GM18907 (cell line): Measurements from ENCODE around the gene TMEM121.
"Not testable (repeated sequence)": the region's sequence is repeated elsewhere in the genome, so short reads cannot be mapped to it uniquely, and the experiment has no call there.

Experiments used
- ATAC-seq: cut with Tn5 transposase; IDR thresholded peaks from one replicate; pipeline ENCODE4 v1.9.1; 2021; ENCODE audit warnings: mild to moderate bottlenecking, moderate library complexity; ENCODE audit not compliant: unreplicated experiment

Gene TMEM121

DNA sequence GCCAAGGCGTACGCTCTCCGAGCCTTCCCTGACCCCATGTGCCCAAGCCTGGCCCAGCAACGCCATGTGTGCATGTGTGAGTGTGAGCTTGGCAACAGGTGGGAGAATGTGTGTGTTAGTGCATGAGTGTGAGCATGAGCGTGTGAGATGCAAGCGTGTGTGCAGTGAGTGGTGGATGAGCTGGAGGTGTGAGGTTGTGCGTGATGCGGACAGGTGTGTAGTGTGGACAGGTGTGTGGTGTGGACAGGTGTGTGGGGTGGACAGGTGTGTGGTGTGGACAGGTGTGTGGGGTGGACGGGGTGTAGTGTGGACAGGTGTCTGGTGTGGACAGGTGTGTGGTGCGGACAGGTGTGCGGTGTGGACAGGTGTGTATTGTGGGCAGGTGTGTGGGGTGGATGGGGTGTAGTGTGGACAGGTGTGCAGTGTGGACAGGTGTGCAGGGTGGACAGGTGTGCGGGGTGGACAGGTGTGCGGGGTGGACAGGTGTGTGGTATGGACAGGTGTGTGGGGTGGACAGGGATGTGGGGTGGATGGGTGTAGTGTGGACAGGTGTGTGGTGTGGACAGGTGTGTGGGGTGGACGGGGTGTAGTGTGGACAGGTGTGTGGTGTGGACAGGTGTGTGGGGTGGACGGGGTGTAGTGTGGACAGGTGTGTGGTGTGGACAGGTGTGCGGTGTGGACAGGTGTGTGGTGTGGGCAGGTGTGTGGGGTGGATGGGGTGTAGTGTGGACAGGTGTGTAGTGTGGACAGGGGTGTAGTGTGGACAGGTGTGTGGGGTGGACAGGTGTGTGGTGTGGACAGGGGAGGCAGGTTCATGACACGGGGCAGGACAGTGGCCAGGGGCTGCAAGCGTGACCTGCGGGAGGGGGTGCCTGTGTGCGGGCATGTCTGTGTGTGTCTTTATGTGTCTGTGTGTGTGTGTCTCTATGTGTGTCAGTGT is 41.1 kb downstream of the TMEM121 start:
- ATAC-seq, result not testable (repeated sequence)

DNA sequence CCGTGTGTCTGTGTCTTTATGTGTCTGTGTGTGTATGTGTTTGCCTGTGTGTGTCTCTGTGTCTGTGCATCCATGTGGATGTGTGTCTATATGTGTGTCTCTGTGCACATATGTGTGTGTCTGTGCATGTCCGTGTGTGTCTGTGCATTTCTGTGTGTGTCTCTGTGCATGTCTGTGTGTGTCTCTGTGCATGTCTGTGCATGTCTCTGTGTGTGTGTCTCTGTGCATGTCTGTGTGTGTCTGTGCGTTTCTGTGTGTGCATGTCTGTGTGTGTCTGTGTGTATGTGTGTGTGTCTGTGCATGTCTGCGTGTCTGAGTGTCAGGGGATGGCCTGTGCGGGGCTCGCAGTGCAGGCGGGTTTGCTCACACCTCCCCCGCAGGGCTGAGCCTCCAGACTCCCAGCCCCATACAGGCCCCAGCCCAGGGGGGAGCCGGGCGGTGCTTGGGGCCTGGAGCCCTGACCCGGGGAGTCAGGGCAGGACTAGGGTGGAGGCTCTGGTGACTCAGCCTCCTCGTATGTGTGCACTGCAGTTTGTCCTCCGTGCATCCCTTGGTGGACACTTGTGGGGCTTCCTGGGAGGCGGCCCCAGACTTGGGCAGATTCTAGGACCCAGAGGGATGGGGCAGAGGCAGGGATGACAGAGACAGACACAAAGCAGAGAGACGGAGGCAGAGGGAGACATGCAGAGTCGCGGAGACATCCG is 41.9 kb downstream of the TMEM121 start:
- peak; percentile 20 for ATAC-seq

DNA sequence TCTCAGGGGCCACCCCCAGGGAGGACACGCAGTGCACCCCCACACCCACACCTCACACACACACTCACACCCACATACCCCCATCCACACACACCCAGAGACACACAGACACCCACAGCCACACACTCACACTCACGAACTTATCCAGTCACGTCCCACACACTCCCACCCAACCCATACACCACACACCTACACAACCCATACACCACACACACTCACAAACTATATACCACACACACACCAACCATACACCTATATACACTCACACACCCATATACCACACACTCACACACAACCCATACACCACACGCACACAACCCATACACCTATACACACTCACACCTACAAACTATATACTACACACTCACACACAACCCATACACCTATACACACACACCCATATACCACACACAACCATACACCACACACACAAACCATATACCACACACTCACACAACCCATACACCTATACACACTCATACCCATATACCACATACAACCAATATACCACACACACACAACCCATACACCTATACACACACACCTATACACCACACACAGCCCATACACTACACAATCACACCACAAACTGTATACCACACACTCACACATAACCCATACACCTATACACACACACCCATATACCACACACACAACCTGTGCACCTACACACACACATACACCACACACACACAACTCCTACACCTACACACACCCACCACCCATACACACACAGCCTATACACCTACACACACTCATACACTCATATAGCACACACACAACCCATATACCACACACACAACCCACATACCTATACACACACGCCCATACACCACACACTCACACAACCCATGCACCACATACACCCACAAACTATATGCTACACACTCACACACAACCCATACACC is 42.7 kb downstream of the TMEM121 start:
- ATAC-seq, result no peak

DNA sequence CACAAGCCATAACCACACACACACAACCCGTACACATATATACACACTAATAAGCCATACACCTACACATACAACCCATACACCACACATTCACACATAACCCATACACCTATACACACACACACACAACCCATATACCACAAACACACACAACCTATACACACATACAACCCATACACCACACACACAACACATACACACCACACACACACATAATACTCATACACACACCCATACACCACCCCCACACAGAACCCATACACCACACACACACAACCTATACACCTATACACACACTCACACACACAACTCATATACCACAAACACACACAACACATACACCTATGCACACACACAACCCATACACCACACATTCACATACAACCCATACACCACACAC is 44.1 kb downstream of the TMEM121 start:
- no peak for ATAC-seq

DNA sequence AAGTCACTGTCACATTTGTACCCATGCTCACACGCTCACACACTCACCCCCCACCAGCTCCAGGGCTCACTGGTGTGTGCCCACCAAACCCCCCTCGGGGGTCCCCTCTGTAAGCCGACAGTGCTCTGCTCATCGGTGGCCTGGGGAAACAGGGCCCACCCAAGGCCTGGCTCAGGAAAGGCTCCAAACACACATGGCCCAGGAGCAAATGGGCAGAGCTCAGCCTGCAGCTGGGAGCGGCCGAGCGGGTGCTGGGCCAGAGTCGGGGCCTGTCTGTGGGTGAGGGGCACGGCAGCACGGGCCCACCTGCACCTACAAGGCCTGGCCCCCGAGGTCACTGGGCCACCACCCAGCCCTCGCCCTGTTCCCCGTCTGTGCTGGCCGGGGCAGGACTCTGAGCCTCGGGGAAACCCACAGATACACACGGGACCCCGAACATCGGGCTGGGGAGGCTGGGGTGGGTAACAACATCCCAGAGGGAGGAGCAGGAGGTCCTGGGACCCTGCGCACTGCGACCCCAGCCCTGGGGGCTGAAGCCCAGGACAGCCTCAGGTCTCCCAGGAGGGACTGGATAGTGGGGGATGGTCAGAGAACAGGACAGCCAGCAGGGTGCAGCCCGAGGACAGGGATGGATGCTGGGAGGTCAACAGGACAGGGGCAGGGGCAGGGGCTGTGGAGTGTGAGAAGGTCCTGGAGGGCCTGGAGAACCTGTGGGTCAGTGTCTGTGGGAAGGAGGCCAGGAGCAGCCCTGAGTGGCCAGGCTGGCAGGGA is 45.0 kb downstream of the TMEM121 start:
- ATAC-seq, result not testable (repeated sequence)

DNA sequence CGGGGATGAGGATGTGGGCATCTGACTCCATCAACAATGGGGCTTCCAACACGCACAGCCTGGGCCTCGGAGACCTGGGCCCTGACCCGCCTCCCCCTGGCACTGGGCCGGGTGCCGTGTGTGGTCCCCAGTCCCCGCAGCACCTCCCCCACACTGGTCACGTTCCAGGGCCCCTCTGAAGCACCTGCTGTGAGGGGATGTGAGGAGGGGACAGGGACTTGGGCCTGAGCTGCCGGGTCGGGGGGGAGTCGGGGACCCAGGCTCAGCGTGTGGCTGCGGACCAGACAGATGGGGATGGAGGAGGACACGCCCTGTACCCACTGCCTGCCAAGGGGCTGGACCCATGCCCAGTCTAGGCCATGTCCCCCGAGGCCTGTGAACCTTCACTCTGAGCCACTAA is 45.7 kb downstream of the TMEM121 start:
- ATAC-seq, result not testable (repeated sequence)

DNA sequence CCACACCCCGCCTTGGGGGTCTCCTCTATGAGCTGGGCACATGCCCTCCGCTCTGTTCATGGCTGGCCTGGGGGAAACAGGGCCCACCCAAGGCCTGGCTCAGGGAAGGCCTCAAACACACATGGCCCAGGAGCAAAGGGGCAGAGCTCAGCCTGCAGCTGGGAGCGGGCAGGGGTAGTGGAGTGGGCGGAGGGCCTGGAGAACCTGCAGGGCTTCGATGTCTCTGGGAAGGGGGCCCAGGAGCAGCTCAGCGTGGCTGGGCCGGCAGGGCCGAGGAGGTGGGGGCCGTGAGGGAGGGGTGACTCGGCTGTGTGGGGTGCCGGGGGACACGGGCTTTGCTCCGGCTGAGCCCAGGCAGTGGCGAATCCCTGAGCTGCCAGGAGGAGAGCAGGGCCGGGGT is 47.5 kb downstream of the TMEM121 start:
- not testable (repeated sequence) for ATAC-seq

DNA sequence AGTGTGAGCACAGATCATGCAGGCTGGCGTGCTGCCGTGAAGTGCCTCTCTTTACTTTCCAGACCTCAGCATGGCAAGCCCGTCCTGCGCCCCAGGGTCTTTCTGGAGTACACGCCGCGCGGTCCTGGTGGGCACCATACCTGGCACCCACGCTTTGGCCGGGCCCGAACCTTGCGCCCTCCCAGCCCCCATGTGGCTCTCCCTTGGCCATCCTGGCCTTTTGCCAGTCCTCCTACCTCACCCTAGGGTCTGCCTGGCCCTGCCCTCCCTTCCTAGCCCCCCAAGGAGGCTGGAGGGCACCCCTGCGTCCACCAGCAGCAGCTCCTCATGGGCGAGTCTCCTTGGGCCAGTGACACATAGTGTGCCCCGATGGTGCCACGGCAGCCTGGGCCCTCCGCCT is 48.0 kb downstream of the TMEM121 start:
- ATAC-seq, result peak; percentile 2

DNA sequence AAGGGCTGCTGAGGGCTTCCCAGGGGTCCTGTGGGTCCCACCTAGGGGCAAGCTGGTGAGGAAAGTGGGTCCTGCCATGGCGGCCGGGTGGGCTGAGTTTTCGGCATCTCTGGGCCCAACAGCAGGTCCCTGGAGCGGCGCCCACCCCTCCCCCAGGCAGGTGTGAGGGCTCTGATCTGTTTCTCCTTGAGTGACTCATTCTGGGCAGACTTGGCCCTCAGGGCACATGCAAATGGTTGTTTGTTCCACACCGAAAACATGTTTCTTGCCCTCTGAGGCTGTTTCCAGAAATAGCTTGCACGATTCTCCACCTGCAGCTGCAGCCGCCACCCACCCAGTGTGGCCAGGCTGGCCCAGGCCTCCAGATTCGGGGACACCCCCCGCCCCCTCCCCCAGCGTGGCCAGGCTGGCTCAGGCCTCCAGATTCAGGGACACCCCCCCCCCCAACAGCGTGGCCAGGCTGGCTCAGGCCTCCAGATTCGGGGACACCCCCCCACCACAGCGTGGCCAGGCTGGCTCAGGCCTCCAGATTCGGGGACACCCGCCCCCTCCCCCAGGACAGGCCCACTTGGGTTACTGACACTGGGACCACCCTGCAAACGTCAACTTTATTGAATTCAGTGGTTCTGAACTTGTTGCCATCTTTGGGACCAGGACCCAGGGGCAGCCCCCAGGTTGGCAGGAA is 48.8 kb downstream of the TMEM121 start:
- ATAC-seq, result peak; percentile 62

DNA sequence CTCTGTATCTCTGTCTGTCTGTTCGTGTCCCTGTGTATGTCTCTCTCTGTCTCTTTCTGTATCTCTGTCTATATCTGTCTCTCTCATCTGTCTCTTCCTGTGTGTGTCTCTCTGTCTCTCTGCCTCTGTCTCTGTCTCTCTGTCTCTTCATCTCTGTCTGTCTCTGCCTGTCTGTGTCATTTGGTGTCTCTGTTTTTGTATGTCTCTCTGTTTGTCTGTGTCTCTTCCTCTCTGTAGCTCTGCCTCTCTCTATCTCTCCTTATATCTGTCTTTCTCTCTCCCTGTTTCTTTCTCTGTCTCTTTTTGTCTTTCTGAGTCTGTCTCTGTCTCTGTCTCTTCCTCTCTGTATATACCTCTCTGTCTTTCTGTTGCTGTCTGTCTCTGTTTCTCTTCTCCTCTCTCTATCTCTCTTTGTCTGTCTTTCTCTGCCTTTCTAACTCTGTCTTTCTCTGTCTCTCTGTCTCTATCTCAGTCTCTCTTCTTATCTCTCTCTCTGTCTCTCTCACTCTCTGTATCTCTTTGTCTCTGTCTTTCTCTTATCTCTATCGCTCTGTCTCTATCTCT is 50.2 kb downstream of the TMEM121 start:
- ATAC-seq, result no peak

DNA sequence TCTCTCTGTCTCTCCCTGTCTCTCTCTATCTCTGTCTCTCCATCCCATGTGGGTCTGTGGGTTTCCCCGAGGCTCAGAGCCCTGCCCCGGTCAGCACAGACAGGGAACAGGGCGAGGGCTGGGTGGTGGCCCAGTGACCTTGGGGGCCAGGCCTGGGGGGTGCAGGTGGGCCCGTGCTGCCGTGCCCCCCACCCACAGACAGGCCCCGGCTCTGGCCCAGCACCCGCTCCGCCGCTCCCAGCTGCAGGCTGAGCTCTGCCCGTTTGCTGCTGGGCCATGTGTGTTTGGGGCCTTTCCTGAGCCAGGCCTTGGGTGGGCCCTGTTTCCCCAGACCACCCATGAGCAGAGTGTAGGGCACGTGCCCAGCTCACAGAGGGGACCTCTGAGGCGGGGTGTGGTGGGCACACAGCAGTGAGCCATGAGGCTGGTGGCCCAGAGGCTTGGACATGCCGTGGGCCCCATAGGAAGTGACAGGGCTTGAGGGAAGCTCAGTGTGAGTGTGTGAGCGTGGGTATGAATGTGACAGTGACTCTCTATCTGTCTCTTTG is 51.0 kb downstream of the TMEM121 start:
- ATAC-seq, result no peak

DNA sequence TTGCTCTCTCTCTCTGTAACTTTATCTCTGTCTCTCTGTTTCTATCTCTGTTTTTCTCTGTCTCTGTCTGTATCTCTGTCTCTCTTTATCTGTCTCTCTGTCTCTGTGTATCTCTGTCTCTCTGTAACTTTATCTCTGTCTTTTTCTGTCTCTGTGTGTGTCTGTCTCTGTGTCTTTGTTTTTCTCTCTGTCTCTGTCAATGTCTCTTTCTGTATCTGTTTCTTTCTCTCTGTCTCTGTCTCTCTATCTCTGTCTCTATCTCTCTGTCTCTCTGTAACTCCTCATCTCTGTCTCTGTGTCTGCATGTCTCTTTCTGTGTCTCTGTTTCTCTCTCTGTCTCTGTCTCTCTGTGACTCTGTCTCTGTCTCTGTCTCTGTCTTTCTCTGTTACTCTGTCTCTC is 51.7 kb downstream of the TMEM121 start:
- no peak for ATAC-seq

DNA sequence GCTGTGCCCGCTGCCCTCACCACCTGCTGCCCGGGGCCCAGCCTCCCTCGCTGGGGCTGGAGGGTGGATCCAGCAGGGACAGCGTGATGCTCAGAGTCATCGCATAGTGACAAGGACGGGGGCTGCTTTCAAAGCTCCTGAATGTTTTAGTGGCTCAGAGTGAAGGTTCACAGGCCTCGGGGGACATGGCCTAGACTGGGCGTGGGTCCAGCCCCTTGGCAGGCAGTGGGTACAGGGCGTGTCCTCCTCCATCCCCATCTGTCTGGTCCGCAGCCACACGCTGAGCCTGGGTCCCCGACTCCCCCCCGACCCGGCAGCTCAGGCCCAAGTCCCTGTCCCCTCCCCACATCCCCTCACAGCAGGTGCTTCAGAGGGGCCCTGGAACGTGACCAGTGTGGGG is 52.8 kb downstream of the TMEM121 start:
- ATAC-seq, result not testable (repeated sequence)
